ENCODE data around the gene ECE1.

DNA sequence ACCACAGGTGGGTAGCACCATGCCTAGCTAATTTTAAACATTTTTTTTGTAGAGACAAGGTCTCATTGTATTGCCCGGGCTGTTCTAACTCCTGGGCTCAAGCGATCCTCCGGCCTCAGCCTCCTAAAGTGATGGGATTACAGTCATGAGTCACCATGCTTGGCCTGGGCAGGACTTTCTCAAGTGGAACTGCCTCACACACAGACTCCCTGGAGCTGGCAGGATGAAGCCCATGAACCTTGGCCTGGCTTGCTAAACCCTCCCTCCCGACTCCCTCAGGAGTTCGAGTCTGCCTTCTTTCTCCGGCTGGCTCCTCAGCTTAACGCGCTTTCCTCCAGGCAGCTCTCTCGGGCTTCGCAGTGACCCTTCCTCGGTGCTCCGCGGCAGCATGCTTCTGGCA, 7.7 kb upstream of the ECE1 start:
- no peak for TF ChIP-seq CTCF (IDR thresholded peaks at IDR 0.05; ENCODE audit: insufficient read depth, low read length)
- no peak for TF ChIP-seq POLR2AphosphoS5 (IDR thresholded peaks at IDR 0.05; ENCODE audit: low read depth)
- TF ChIP-seq, protein P1, sequence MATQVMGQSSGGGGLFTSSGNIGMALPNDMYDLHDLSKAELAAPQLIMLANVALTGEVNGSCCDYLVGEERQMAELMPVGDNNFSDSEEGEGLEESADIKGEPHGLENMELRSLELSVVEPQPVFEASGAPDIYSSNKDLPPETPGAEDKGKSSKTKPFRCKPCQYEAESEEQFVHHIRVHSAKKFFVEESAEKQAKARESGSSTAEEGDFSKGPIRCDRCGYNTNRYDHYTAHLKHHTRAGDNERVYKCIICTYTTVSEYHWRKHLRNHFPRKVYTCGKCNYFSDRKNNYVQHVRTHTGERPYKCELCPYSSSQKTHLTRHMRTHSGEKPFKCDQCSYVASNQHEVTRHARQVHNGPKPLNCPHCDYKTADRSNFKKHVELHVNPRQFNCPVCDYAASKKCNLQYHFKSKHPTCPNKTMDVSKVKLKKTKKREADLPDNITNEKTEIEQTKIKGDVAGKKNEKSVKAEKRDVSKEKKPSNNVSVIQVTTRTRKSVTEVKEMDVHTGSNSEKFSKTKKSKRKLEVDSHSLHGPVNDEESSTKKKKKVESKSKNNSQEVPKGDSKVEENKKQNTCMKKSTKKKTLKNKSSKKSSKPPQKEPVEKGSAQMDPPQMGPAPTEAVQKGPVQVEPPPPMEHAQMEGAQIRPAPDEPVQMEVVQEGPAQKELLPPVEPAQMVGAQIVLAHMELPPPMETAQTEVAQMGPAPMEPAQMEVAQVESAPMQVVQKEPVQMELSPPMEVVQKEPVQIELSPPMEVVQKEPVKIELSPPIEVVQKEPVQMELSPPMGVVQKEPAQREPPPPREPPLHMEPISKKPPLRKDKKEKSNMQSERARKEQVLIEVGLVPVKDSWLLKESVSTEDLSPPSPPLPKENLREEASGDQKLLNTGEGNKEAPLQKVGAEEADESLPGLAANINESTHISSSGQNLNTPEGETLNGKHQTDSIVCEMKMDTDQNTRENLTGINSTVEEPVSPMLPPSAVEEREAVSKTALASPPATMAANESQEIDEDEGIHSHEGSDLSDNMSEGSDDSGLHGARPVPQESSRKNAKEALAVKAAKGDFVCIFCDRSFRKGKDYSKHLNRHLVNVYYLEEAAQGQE (IDR thresholded peaks at IDR 0.05; ENCODE audit: insufficient replicate concordance, low read depth), result no peak

Data from HL-60 (cell line).